Retina (tissue), 1 donor: ENCODE data around the gene R3HDML.

ENCODE experiments used
- DNase-seq: peaks from one replicate; pipeline ENCODE4 v3.0.0-alpha.2; 2016

The R3HDML gene

GRCh38 chr20:44367746-44368145 is 30.9 kb downstream of the R3HDML start:
- no peak for DNase-seq

GRCh38 chr20:44370639-44371218 is 33.9 kb downstream of the R3HDML start:
- DNase-seq = no peak

- DNase-seq = no peak
These were observed 45.8 kb downstream of the R3HDML start for GRCh38 chr20:44382641-44383040.

GRCh38 chr20:44384423-44385027 is 47.7 kb downstream of the R3HDML start:
- DNase-seq = peak; percentile 42

- DNase-seq = peak; percentile 52
These were observed 51.7 kb downstream of the R3HDML start for GRCh38 chr20:44388466-44389023.

GRCh38 chr20:44389871-44390270 is 53.0 kb downstream of the R3HDML start:
- DNase-seq = no peak

GRCh38 chr20:44390280-44390679 is 53.4 kb downstream of the R3HDML start:
- DNase-seq = no peak

- DNase-seq = no peak
These were observed 55.4 kb downstream of the R3HDML start for GRCh38 chr20:44392088-44392775.

- no peak for DNase-seq
These were observed 56.1 kb downstream of the R3HDML start for GRCh38 chr20:44392776-44393607.

- no peak for DNase-seq
These were observed 57.0 kb downstream of the R3HDML start for GRCh38 chr20:44393608-44394451.

GRCh38 chr20:44394452-44394701 is 57.5 kb downstream of the R3HDML start:
- no peak for DNase-seq

- DNase-seq = no peak
These were observed 58.0 kb downstream of the R3HDML start for GRCh38 chr20:44394702-44395460.

GRCh38 chr20:44395461-44396340 is 58.9 kb downstream of the R3HDML start:
- no peak for DNase-seq

GRCh38 chr20:44396369-44397130 is 59.7 kb downstream of the R3HDML start:
- DNase-seq = no peak

GRCh38 chr20:44398335-44398734 is 61.5 kb downstream of the R3HDML start:
- no peak for DNase-seq

- no peak for DNase-seq
These were observed 62.6 kb downstream of the R3HDML start for GRCh38 chr20:44399446-44399845.

- no peak for DNase-seq
These were observed 63.8 kb downstream of the R3HDML start for GRCh38 chr20:44400671-44400969.
